Gastroesophageal sphincter (tissue), 3 donors: ENCODE results near the gene CLCA4.

Experiments
- CTCF ChIP-seq, 4 experiments: fragments of 200-600 bp in 2 of 4; fragments of 450-650 bp in 2 of 4; sonication (generic) in 1 of 4; IDR thresholded peaks; one replicate each; pipeline ENCODE4 v1.5.1; 2017 to 2019; ENCODE audit warnings: antibody characterized with exemption in 4 of 4, mild to moderate bottlenecking in 2 of 4, moderate library complexity in 2 of 4
- POLR2A ChIP-seq, 2 donors: fragments of 450-650 bp; IDR thresholded peaks; one replicate each; pipeline ENCODE4 v1.6.1; 2017; ENCODE audit warnings: antibody characterized with exemption in 2 of 2, mild to moderate bottlenecking in 2 of 2, moderate library complexity in 1 of 2
- POLR2AphosphoS5 ChIP-seq: sonication (generic); formaldehyde crosslinking; IDR thresholded peaks from one replicate; pipeline ENCODE4 v1.6.1; 2017; ENCODE audit warnings: antibody characterized with exemption

DNA sequence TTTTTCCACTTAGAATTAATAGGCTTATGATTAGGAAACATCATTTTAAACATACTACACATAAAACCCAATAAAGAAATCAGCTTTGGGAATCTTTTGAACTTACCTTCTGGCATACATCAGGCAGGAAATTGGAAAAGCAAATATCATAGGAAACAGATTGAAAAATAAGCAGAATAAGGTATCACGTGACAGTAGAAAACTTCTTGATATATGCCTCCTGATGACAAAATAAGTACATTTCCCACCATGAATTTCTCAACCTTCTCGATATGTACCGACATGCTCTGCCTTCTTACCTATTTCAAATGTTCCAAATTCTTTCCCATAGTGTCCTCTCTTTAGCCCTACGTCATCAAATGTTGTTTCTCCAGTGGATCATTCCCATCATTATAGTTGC, 72.4 kb downstream of the CLCA4 start:
- TF ChIP-seq CTCF (IDR thresholded peaks at IDR 0.05) (no peak), POLR2A (IDR thresholded peaks at IDR 0.05) (no peak), POLR2AphosphoS5 (no peak)
